Measurements from ENCODE around the gene PLCB4. TPM values are rescaled to one million over a fixed set of nuclear protein-coding genes. Genes with fewer than 3 reads are reported as not detected.
A peak's percentile ranks its signal among the peaks of the same experiment; 100 is the strongest.

PLCB4 gene
- total RNA-seq, 6 experiments from 2014 or later, result 71.8 to 95.7 (median 79.1) TPM

DNA sequence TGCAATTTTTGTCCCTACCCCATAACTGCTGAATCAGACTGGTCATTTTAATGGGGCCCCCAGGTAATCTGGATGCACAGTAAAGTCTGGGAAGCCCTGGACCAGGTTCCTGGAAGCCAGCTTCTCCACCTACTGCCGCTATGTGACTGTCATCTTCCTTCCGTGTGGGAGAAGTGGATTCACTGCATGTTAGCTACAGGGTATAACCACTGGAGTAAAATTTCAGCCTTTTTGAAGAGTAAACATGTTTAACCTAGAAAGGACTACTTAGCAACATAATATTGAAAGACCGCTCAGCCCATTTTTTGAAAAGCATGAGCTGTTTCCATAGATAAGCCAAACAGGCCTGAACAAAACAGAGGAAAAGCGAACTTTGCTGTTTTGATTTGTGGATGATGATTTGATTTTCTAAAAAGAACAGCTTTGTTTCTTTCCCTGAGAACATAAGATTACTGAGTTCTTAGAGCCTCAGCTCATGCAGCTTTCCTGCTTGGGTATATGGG is 208.1 kb downstream of the PLCB4 start:
- Mint-ChIP-seq H3K36me3 (ENCODE audit: low read depth) (peaks cover 55% of the 10 kb centered on the region), H3K9me3 (no peaks in the 10 kb centered on the region), H3K4me1 (ENCODE audit: low read depth) (peaks cover 46% of the 10 kb centered on the region), H3K27ac (no peak overlapping the region), H3K4me3 (no peak overlapping the region), H3K27me3 (ENCODE audit: insufficient read depth) (peaks cover 6% of the 10 kb centered on the region)
- TF ChIP-seq, protein P1, sequence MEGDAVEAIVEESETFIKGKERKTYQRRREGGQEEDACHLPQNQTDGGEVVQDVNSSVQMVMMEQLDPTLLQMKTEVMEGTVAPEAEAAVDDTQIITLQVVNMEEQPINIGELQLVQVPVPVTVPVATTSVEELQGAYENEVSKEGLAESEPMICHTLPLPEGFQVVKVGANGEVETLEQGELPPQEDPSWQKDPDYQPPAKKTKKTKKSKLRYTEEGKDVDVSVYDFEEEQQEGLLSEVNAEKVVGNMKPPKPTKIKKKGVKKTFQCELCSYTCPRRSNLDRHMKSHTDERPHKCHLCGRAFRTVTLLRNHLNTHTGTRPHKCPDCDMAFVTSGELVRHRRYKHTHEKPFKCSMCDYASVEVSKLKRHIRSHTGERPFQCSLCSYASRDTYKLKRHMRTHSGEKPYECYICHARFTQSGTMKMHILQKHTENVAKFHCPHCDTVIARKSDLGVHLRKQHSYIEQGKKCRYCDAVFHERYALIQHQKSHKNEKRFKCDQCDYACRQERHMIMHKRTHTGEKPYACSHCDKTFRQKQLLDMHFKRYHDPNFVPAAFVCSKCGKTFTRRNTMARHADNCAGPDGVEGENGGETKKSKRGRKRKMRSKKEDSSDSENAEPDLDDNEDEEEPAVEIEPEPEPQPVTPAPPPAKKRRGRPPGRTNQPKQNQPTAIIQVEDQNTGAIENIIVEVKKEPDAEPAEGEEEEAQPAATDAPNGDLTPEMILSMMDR (IDR thresholded peaks at IDR 0.05), result no peak
- no peak for DNase-seq

DNA sequence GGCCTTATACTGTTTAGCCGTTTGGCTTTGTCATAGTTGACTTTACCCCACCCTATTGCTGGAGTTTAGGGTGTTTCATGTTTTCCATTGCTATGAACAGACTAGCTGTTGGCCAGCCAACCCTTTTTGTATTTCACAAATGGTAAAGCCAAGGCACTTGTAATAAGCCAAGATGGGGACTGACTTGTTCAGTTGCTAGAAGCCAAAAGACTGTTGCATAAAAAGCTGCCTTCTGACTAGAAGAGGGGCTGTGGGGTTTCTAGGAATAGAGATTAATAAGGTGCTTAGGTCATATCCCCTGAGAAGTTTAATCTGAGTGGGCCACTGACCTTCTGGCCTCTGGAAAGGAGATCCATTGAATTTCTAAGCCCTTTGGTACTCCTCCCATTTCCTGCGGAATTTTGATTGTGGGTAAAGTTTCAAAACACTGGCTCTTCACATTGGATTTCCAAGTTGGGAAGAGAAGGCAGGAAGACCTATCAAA is 211.1 kb downstream of the PLCB4 start:
- TF ChIP-seq, protein P1 (IDR thresholded peaks at IDR 0.05), result no peak
- no peak for DNase-seq
- no peaks in the 10 kb centered on the region for H3K9me3 Mint-ChIP-seq
- H3K4me3 Mint-ChIP-seq, result peak overlapping the region; percentile 39
- no peaks in the 10 kb centered on the region for H3K27me3 Mint-ChIP-seq (ENCODE audit: insufficient read depth)
- H3K27ac Mint-ChIP-seq, result peak overlapping the region; percentile 6; the same call in 1 of the 2 replicates
- H3K4me1 Mint-ChIP-seq (ENCODE audit: low read depth), result peaks cover 47% of the 10 kb centered on the region
- peaks cover 52% of the 10 kb centered on the region for H3K36me3 Mint-ChIP-seq (ENCODE audit: low read depth)

DNA sequence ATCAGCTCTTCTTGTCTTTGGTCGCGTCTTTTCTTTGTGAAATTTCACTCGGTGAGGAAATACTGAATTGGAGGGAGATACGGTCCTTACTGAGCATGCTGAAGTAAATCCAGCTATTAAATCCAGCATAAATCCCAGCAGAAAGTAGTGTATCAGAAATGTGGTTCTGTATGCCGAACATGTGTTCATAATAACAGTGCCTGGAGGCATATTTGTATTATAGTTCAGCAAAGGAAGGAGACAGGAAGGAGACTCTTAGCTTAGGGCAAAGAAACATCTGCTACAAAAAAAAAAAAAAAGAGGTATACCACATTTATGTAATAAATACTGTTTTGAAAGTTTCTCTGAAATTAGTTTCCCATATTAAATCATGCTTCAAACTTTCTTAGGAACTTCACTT is 211.8 kb downstream of the PLCB4 start:
- H3K9me3 Mint-ChIP-seq, result no peaks in the 10 kb centered on the region
- H3K4me3 Mint-ChIP-seq, result peak overlapping the region; percentile 39
- TF ChIP-seq, protein P1 (IDR thresholded peaks at IDR 0.05), result no peak
- DNase-seq, result peak; percentile 25
- H3K4me1 Mint-ChIP-seq (ENCODE audit: low read depth), result peaks cover 51% of the 10 kb centered on the region
- H3K27ac Mint-ChIP-seq, result peak overlapping the region; percentile 6; the same call in 1 of the 2 replicates
- H3K36me3 Mint-ChIP-seq (ENCODE audit: low read depth), result peaks cover 45% of the 10 kb centered on the region
- H3K27me3 Mint-ChIP-seq (ENCODE audit: insufficient read depth), result no peaks in the 10 kb centered on the region

DNA sequence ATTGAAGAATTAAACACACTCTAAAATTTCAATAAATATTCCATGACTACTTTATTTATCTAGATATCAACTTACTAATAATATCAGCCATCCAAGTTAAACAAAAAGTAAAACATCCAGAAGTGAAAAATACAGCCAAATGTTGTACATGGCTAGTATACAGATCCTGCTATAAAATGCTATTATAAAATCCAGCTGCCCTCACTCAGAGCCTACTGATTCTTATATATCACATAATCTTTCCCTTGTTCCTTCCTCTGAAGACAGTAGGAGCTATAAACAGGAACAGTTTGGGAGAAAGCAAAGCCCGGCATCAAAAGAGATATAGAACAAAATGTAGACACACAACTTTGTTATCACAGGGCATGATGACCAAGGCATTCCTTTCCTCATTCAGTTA is 212.9 kb downstream of the PLCB4 start:
- peaks cover 34% of the 10 kb centered on the region for H3K36me3 Mint-ChIP-seq (ENCODE audit: low read depth)
- no peaks in the 10 kb centered on the region for H3K27me3 Mint-ChIP-seq (ENCODE audit: insufficient read depth)
- H3K9me3 Mint-ChIP-seq, result no peaks in the 10 kb centered on the region
- no peak overlapping the region for H3K27ac Mint-ChIP-seq
- TF ChIP-seq, protein P1 (IDR thresholded peaks at IDR 0.05), result no peak
- H3K4me1 Mint-ChIP-seq (ENCODE audit: low read depth), result peaks cover 62% of the 10 kb centered on the region
- H3K4me3 Mint-ChIP-seq, result no peak overlapping the region
- no peak for DNase-seq

DNA sequence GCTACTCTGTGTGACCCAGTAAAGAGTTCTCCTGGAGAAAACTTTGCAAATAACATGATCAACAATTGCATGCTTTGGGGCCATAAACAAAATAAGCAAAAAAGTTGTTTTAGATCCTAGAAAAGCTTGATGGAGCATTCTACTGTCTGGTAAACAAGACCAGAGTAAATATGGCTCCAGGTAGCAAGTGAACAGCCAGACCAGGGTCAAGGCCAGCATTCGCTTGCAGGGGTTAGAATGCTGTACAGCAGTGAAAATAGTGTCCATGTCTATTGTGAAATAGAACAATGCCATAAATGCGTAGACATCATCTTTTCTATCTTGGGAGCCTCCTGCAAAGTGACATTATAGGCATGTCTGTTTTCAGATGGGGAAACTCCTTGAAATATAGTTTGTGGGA is 216.7 kb downstream of the PLCB4 start:
- H3K27ac Mint-ChIP-seq, result no peak overlapping the region
- H3K9me3 Mint-ChIP-seq, result no peaks in the 10 kb centered on the region
- no peak for DNase-seq
- no peak overlapping the region for H3K4me3 Mint-ChIP-seq
- H3K27me3 Mint-ChIP-seq (ENCODE audit: insufficient read depth), result peaks cover 3% of the 10 kb centered on the region; the same call in 1 of the 2 replicates
- H3K4me1 Mint-ChIP-seq (ENCODE audit: low read depth), result peaks cover 72% of the 10 kb centered on the region
- TF ChIP-seq, protein P1 (IDR thresholded peaks at IDR 0.05), result no peak
- peaks cover 20% of the 10 kb centered on the region for H3K36me3 Mint-ChIP-seq (ENCODE audit: low read depth)

Data from HFFc6 (cell line).